Prostate gland (tissue), 2 donors: ENCODE measurements around the gene IFNB1.

Source experiments
- CTCF ChIP-seq, 4 experiments: fragments of 200-600 bp in 2 of 4; fragments of 450-650 bp in 2 of 4; sonication (generic) in 2 of 4; IDR thresholded peaks; 1 replicate in 3 of 4; 2 replicates in 1 of 4; pipeline ENCODE4 v1.5.1; 2016 to 2019; ENCODE audit warnings: antibody characterized with exemption in 4 of 4, mild to moderate bottlenecking in 2 of 4, moderate library complexity in 2 of 4
- POLR2A ChIP-seq: fragments of 450-650 bp; IDR thresholded peaks from one replicate; pipeline ENCODE4 v1.6.1; 2016; ENCODE audit warnings: antibody characterized with exemption, mild to moderate bottlenecking
- POLR2AphosphoS5 ChIP-seq: sonication (generic); formaldehyde crosslinking; IDR thresholded peaks from one replicate; pipeline ENCODE4 v1.6.1; 2017; ENCODE audit warnings: antibody characterized with exemption

GRCh38 chr9:21084242-21084850 is 6.6 kb upstream of the IFNB1 start:
- TF ChIP-seq CTCF (IDR thresholded peaks at IDR 0.05) (no peak), POLR2AphosphoS5 (no peak), POLR2A (no peak)
